Ishikawa (cell line): ENCODE data around the gene ZNF93.
A peak's percentile ranks its signal among the peaks of the same experiment; 100 is the strongest.

Experiments
- CEBPB ChIP-seq: IDR thresholded peaks from 2 replicates; pipeline ENCODE4 v1.6.1; 2012
- CREB1 ChIP-seq: IDR thresholded peaks from 2 replicates; pipeline ENCODE4 v1.6.1; 2012; ENCODE audit warnings: low read depth
- EGR1 ChIP-seq: IDR thresholded peaks from 2 replicates; pipeline ENCODE4 v1.6.1; 2012
- EP300 ChIP-seq: IDR thresholded peaks from 2 replicates; pipeline ENCODE4 v1.6.1; 2012; ENCODE audit warnings: borderline replicate concordance
- FOXM1 ChIP-seq: IDR thresholded peaks from 2 replicates; pipeline ENCODE4 v1.6.1; 2012; ENCODE audit warnings: low read depth, borderline replicate concordance
- MAX ChIP-seq: IDR thresholded peaks from 2 replicates; pipeline ENCODE4 v1.6.1; 2012
- NFIC ChIP-seq: IDR thresholded peaks from 2 replicates; pipeline ENCODE4 v1.6.1; 2012
- RAD21 ChIP-seq: IDR thresholded peaks from 2 replicates; pipeline ENCODE4 v1.6.1; 2012; ENCODE audit warnings: low read depth
- REST ChIP-seq: IDR thresholded peaks from 2 replicates; pipeline ENCODE4 v1.6.1; 2012; ENCODE audit warnings: low read depth, mild to moderate bottlenecking
- TAF1 ChIP-seq: IDR thresholded peaks from 2 replicates; pipeline ENCODE4 v1.6.1; 2012; ENCODE audit warnings: low read depth, mild to moderate bottlenecking
- TCF12 ChIP-seq: IDR thresholded peaks from 2 replicates; pipeline ENCODE4 v1.6.1; 2012; ENCODE audit warnings: low read depth
- TEAD4 ChIP-seq: IDR thresholded peaks from 2 replicates; pipeline ENCODE4 v1.6.1; 2012
- USF1 ChIP-seq: IDR thresholded peaks from 2 replicates; pipeline ENCODE4 v1.6.1; 2012
- YY1 ChIP-seq: IDR thresholded peaks from 2 replicates; pipeline ENCODE4 v1.6.1; 2012; ENCODE audit warnings: low read depth
- ZBTB7A ChIP-seq: IDR thresholded peaks from 2 replicates; pipeline ENCODE4 v1.6.1; 2012; ENCODE audit warnings: low read depth

ZNF93 gene

GRCh38 chr19:19900729-19901444 is at the start of gene ZNF93:
Gene ZNF93, plus strand, starts transcription at chr19:19900946. Its CDS starts 143 bp downstream, at chr19:19901089.
- TF ChIP-seq EP300, result no peak
- no peak for TF ChIP-seq TCF12
- no peak for TF ChIP-seq TAF1
- no peak for TF ChIP-seq REST
- no peak for TF ChIP-seq RAD21
- no peak for TF ChIP-seq FOXM1
- no peak for TF ChIP-seq USF1

- TF ChIP-seq CEBPB, result no peak
Observed at GRCh38 chr19:19858751-19859150, 42.0 kb upstream of the ZNF93 start.

GRCh38 chr19:19860756-19861390 is 39.9 kb upstream of the ZNF93 start:
- no peak for TF ChIP-seq CREB1
- no peak for TF ChIP-seq RAD21
- TF ChIP-seq TAF1, result no peak
- no peak for TF ChIP-seq TCF12

- TF ChIP-seq MAX (0 out of 2 replicates have a peak, but pooled peaks have one; percentile 27), CREB1 (no peak)
Observed at GRCh38 chr19:19865750-19866610, 34.8 kb upstream of the ZNF93 start, which contains the start of gene ZNF253. Gene ZNF253, plus strand, starts transcription at chr19:19865882. Its CDS starts 115 bp downstream, at chr19:19865997.

- no peak for TF ChIP-seq CEBPB
- no peak for TF ChIP-seq NFIC
- no peak for TF ChIP-seq RAD21
- TF ChIP-seq FOXM1, result no peak
- TF ChIP-seq YY1, result no peak
- no peak for TF ChIP-seq USF1
- no peak for TF ChIP-seq CREB1
- no peak for TF ChIP-seq TCF12
- TF ChIP-seq REST, result no peak
- TF ChIP-seq EGR1, result no peak
- no peak for TF ChIP-seq TEAD4
- TF ChIP-seq EP300, result no peak
- no peak for TF ChIP-seq MAX
- TF ChIP-seq TAF1, result no peak
- TF ChIP-seq ZBTB7A, result no peak
Observed at GRCh38 chr19:19866611-19867248, 34.0 kb upstream of the ZNF93 start.

GRCh38 chr19:19871932-19872331 is 28.8 kb upstream of the ZNF93 start:
- TF ChIP-seq CREB1 (no peak), USF1 (no peak), FOXM1 (no peak), REST (no peak), NFIC (no peak), EP300 (no peak), YY1 (no peak), TAF1 (no peak), CEBPB (no peak), MAX (no peak), ZBTB7A (no peak), RAD21 (no peak), TCF12 (no peak), EGR1 (no peak)
